Left colon (tissue), 2 donors: Measurements from ENCODE around the gene WDR75. TPM values are rescaled to one million over a fixed set of nuclear protein-coding genes. Genes with fewer than 3 reads are reported as not detected.
A peak's percentile ranks its signal among the peaks of the same experiment; 100 is the strongest.
"Not testable (repeated sequence)": the region's sequence is repeated elsewhere in the genome, so short reads cannot be mapped to it uniquely, and the experiment has no call there.

Source experiments
- ATAC-seq: fragments of 200-7000 bp; cut with Tn5 transposase; one replicate; pipeline ENCODE4 v1.9.1; 2020; ENCODE audit warnings: mild to moderate bottlenecking, moderate library complexity
- DNase-seq, 2 donors: peaks; one replicate each; pipeline ENCODE4 v3.0.0-alpha.2; 2020
- intact Hi-C, 2 donors: fragments of 100-400 bp; cut with DNase I in 1 of 2; cut with micrococcal nuclease in 1 of 2; formaldehyde crosslinking; loops; one replicate each; pipeline versions ENCODE4 v1.11.2 to v1.14.0; 2022; cut with DNase I, micrococcal nuclease
- total RNA-seq, 2 donors: library from RNA; stranded (reverse); fragmentation: NEBNext Ultra II Directional; extraction: Animal tissue kit (Norgen Biotek cat#: 25700); gene quantifications; one replicate each; pipeline ENCODE4 v1.2.1, GENCODE V29; 2021
- donor health status: DM: no; HTN: no; CAD: no.
- donor health status: DM: yes; HTN: yes; CAD: no.

The WDR75 gene
- total RNA-seq, 2 donors from 2014 or later = 18.0 to 19.7 TPM

DNA sequence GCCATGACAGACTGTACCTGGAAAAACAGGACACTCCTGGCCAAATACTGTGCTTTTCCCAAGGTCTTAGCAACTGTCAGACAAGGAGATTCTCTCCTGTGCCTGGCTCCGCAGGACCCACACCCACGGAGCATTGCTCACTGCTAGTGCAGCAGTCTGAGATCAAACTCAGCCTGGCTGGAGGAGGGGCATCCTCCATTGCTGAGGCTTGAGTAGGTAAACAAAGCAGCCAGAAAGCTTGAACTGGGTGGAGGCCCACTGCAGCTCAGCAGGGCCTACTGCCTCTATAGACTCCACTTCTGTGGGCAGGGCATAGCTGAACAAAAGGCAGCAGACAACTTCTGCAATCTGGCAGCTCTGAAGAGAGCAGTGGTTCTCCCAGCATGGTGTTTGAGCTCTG lies 10.8 kb upstream of the WDR75 start:
- intact Hi-C loops = not testable (repeated sequence)

DNA sequence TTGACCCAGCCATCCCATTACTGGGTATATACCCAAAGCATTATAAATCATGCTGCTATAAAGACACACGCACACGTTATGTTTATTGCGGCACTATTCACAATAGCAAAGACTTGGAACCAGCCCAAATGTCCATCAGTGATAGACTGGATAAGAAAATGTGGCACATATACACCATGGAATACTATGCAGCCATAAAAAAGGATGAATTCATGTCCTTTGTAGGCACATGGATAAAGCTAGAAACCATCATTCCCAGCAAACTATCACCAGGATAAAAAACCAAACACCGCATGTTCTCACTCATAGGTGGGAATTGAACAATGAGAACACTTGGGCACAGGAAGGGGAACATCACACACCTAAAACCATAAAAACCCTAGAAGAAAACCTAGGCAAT lies 5.5 kb upstream of the WDR75 start:
- ATAC-seq, intact Hi-C loops, DNase-seq: not testable (repeated sequence)

More for the DNA sequence above, 10.8 kb upstream of the WDR75 start:
- not testable (repeated sequence) for DNase-seq, ATAC-seq

- no peak for ATAC-seq
- intact Hi-C loops = no loop called here
Observed at GRCh38 chr2:189437926-189438325, 3.3 kb upstream of the WDR75 start.

GRCh38 chr2:189439342-189439741 lies 1.9 kb upstream of the WDR75 start:
- no peak for ATAC-seq

More at GRCh38 chr2:189437926-189438325, 3.3 kb upstream of the WDR75 start:
- no peak for DNase-seq

GRCh38 chr2:189440644-189440946 lies 679 bp upstream of the WDR75 start:
- intact Hi-C loops = no loop called here
- ATAC-seq (peak; percentile 44), DNase-seq (no peak)

More at GRCh38 chr2:189439342-189439741, 1.9 kb upstream of the WDR75 start:
- DNase-seq = no peak
- intact Hi-C loops = no loop called here

DNA sequence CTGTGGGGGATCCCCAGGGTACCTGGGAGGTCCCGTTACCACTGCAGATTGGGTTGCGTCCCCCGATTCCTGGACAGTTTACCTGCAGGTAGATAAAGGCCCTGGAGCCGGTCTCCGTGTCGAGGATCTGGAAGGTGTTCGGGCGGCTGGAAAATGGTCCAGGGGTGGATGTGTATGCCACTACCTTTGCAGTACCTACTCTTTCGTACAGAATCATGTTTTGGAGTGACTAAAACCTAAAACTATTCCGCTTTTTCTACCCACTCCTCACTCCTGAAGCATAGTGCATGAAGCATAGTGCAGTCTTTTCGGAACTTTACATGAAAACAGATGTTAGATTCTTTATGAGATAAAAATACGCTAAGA lies 418 bp downstream of the WDR75 start:
- ATAC-seq = peak; percentile 32
- DNase-seq = no peak
- intact Hi-C loops = no loop called here

GRCh38 chr2:189442468-189442867 lies 1.2 kb downstream of the WDR75 start:
- no peak for ATAC-seq
- intact Hi-C loops = no loop called here
- peak in 1 of 2 donors; percentile 8 for DNase-seq

DNA sequence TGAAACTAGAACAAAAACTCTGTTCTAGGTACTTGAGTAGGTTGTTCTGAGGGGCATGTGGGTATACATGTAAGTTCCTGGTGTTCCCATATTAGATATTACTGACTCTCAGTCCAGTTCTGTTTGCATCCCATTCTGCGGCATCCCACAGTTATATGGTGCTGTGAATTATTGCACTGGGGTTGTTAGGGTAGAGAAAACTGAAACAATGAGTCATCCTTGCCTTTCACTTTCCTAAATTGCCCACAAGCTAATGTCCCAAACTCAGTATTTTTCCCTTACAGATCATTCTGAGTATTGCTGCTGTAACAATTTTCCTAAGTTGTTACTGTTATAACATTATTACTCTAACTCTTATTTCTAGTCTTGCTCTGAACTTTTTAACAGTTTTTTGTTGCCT lies 3.0 kb downstream of the WDR75 start:
- DNase-seq = no peak
- intact Hi-C loops = no loop called here
- no peak for ATAC-seq

GRCh38 chr2:189446780-189447179 lies 5.5 kb downstream of the WDR75 start:
- intact Hi-C loops = no loop called here
- DNase-seq = no peak
- ATAC-seq = no peak

DNA sequence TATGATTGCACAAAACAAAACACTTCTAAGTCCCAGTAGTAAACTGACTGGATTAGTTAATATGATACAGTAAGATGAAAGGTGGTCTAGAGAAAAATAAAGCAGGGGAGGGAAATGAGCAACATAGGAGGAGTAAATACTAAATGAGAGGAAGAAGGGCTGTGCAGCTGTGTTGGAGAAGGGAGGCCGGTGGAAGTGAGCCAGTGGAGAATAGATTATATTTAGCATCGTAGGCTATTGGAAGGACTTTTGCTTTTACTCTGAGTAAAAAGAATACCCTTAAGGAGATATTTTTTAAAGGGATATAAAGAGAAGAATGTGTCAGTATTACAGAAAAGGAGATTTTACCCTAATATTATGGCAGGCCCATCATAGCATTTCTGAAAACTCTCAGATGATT lies 12.7 kb downstream of the WDR75 start:
- no peak for DNase-seq
- no peak for ATAC-seq
- intact Hi-C loops = no loop called here

- ATAC-seq (no peak), DNase-seq (no peak)
- intact Hi-C loops = loop anchor here (10.0 kb wide), 2 partner anchors 100 to 110 kb away; no protein-coding TSS in a partner anchor
Observed at GRCh38 chr2:189465076-189465475, 23.8 kb downstream of the WDR75 start.

GRCh38 chr2:189465478-189465877 lies 24.2 kb downstream of the WDR75 start:
- ATAC-seq (peak; percentile 63), DNase-seq (no peak)
- intact Hi-C loops = loop anchor here (10.0 kb wide), 2 partner anchors 99 to 109 kb away; no protein-coding TSS in a partner anchor

DNA sequence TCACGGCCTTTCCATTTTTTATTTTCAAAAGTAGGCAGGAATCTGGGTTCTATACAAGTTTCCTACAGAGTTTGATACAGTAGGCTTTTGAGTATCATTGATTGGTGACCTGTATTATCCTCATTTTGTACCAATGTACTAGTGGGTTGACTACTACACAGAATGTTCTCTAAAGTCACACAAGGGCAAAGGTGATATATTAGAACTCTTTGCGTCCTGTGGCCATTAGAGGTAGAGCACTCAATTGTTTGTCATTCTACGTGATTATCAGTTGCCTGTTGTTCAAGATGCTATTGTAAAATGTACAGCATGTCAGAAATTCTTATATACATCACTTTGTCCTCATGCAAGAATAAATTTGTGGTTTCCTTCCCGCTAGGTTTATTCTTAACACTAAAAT lies 24.8 kb downstream of the WDR75 start:
- ATAC-seq (no peak), DNase-seq (no peak)
- intact Hi-C loops = loop anchor here (10.0 kb wide), 2 partner anchors 99 to 109 kb away; no protein-coding TSS in a partner anchor

DNA sequence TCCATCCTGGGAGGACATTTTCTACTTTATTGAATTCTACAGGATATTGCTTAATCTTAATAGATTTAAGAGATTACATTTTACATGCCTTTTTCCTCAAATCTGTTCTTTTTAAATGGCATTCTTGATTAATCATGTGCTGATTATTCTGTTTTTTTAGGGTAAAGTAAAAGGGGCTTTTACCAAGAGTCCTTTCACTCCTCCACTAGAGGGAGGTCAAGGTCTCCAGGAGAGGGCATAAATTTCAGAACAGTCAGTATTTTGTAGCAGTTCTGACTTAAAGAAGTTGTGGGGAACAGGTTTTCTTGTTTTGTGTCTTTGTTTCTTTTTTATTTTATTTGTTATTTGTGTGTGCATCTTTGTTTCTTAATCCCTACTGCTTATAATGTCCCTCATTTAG lies 25.4 kb downstream of the WDR75 start:
- DNase-seq (no peak), ATAC-seq (peak; percentile 63)
- intact Hi-C loops = loop anchor here (10.0 kb wide), 2 partner anchors 98 to 108 kb away; no protein-coding TSS in a partner anchor

DNA sequence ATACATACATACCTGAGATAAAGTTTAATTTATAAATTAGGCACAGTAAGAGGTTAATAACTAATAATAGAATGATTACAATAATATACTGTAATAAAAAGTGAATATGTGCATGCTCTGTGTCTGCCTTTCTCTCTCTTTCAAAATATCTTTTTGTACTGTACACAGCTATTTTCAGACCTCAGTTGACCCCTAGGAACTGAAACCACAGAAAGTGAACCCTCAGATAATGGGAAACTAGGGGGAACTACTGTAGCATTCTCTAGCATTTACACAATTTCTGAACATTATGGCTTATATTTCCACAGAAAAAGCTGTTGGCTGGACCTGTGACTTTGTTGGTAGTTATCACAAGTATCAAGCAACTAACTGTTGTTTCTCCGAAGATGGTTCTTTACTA lies 25.9 kb downstream of the WDR75 start:
- DNase-seq (no peak), ATAC-seq (no peak)
- intact Hi-C loops = loop anchor here (10.0 kb wide), 2 partner anchors 98 to 108 kb away; no protein-coding TSS in a partner anchor

GRCh38 chr2:189467593-189467992 lies 26.3 kb downstream of the WDR75 start:
- ATAC-seq (no peak), DNase-seq (no peak)
- intact Hi-C loops = loop anchor here (10.0 kb wide), 2 partner anchors 97 to 107 kb away; no protein-coding TSS in a partner anchor

DNA sequence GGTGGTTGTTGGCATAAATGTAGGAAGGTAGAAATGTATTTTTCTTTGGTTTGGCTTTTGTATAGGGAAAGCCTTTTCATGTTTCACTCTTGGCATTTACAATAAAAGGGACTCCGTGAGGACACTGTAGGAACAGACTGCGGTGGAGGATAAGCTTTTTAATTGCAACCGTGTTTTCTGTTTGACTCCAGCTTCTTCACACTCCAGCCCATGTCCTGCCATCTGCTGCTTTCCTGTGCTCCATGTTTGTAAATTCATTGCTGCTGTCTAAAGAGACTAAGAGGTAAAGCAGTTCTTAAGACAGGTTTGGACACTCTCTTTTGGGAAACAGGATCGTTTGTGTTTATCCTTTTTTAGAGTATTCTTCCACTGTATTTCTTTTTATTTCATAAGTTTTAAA lies 33.3 kb downstream of the WDR75 start:
- intact Hi-C loops = no loop called here
- no peak for DNase-seq
- no peak for ATAC-seq

DNA sequence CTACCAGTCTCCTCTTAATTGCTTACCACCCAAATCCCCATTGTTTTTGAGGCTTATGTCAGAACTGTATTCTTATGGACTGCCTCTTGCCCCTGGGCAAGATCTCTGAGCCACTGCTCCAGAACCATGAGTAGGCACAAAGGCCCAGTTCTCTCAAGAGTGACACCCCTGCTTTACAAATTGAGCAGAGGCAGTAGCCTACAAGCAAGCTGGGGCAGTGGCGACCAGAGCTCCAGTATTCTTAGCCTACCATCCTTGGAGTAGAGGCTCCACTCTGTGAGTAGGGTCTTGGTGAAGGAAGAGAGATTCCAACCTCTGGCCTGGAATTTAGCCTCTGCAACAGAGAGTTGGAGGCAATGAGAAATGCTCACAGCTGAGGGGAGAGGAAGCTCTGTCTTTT lies 36.5 kb downstream of the WDR75 start:
- intact Hi-C loops = no loop called here
- ATAC-seq (no peak), DNase-seq (no peak)

- intact Hi-C loops, ATAC-seq: not testable (repeated sequence)
Observed at GRCh38 chr2:189478289-189478688, 37.0 kb downstream of the WDR75 start.

GRCh38 chr2:189481071-189481470 lies 39.8 kb downstream of the WDR75 start:
- no peak for ATAC-seq
- intact Hi-C loops = no loop called here

More at GRCh38 chr2:189478289-189478688, 37.0 kb downstream of the WDR75 start:
- not testable (repeated sequence) for DNase-seq

GRCh38 chr2:189483571-189483970 lies 42.3 kb downstream of the WDR75 start:
- no peak for DNase-seq
- intact Hi-C loops = no loop called here
- no peak for ATAC-seq

More at GRCh38 chr2:189481071-189481470, 39.8 kb downstream of the WDR75 start:
- no peak for DNase-seq
